Head of caudate nucleus (tissue), 42 donors: Measurements from ENCODE around the gene PROM1.

Experiments used
- DNase-seq, 42 donors: peaks; one replicate each; pipeline versions ENCODE4 v3.0.0 to v3.0.0-alpha.2; 2020 to 2021; ENCODE audit warnings: mixed read lengths in 7 of 42
- intact Hi-C: fragments of 100-400 bp; cut with DNase I; formaldehyde crosslinking; loops from one replicate; pipeline ENCODE4 v1.15.0; 2022

PROM1 gene

GRCh38 chr4:15931451-15932210 is 152.2 kb downstream of the PROM1 start:
- intact Hi-C loops = no loop called here
- no peak for DNase-seq

- no peak for DNase-seq
- intact Hi-C loops = no loop called here
Observed at GRCh38 chr4:15930314-15930713, 153.5 kb downstream of the PROM1 start.

- intact Hi-C loops = no loop called here
- no peak for DNase-seq
Observed at GRCh38 chr4:15929540-15929939, 154.3 kb downstream of the PROM1 start.

- no peak for DNase-seq
- intact Hi-C loops = no loop called here
Observed at GRCh38 chr4:15928883-15929282, 154.9 kb downstream of the PROM1 start.

- DNase-seq = no peak
- intact Hi-C loops = no loop called here
Observed at GRCh38 chr4:15926486-15926885, 157.3 kb downstream of the PROM1 start.

GRCh38 chr4:15925830-15926229 is 158.0 kb downstream of the PROM1 start:
- DNase-seq = peak in 1 of 42 donors; percentile 7
- intact Hi-C loops = no loop called here

- intact Hi-C loops = no loop called here
- DNase-seq = no peak
Observed at GRCh38 chr4:15921592-15921932, 162.3 kb downstream of the PROM1 start.

GRCh38 chr4:15920723-15921591 is 162.9 kb downstream of the PROM1 start:
- peak in 26 of 42 donors; percentile 6 to 62 (median 30) for DNase-seq
- intact Hi-C loops = no loop called here

GRCh38 chr4:15918484-15919129 is 165.2 kb downstream of the PROM1 start:
- intact Hi-C loops = no loop called here
- no peak for DNase-seq
